ENCODE data around the gene UCHL1.

DNA sequence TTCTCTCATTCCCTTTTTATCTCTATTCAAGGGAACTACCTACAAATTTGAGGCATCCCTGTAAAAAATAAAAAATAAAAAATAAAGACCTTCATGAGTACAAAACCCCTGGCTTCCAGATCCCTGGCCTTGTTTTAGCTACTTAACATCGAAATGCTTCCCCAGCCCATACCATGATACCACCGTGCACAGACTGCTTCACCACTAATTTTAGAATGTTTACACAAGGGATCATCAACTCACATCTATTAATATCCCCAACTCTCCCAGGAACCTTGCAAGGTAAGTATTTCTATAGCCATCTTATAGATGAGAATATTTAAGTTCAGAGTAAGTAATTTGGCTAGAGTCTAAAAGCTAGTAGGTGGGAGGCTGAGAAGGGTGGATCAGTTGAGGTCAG is 51.7 kb downstream of the UCHL1 start:
- no peak for TF ChIP-seq KLF15 (CRISPR knock-in tag; IDR thresholded peaks at IDR 0.05; ENCODE audit: borderline replicate concordance)
- TF ChIP-seq ZNF274 (CRISPR knock-in tag; IDR thresholded peaks at IDR 0.05) = no peak
- TF ChIP-seq, protein P1, sequence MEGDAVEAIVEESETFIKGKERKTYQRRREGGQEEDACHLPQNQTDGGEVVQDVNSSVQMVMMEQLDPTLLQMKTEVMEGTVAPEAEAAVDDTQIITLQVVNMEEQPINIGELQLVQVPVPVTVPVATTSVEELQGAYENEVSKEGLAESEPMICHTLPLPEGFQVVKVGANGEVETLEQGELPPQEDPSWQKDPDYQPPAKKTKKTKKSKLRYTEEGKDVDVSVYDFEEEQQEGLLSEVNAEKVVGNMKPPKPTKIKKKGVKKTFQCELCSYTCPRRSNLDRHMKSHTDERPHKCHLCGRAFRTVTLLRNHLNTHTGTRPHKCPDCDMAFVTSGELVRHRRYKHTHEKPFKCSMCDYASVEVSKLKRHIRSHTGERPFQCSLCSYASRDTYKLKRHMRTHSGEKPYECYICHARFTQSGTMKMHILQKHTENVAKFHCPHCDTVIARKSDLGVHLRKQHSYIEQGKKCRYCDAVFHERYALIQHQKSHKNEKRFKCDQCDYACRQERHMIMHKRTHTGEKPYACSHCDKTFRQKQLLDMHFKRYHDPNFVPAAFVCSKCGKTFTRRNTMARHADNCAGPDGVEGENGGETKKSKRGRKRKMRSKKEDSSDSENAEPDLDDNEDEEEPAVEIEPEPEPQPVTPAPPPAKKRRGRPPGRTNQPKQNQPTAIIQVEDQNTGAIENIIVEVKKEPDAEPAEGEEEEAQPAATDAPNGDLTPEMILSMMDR (CRISPR knock-in tag; IDR thresholded peaks at IDR 0.05) = no peak
- no peak for TF ChIP-seq TCF12 (IDR thresholded peaks at IDR 0.05)
- TF ChIP-seq TCF12 (CRISPR knock-in tag; IDR thresholded peaks at IDR 0.05) = no peak
- TF ChIP-seq, protein P2, sequence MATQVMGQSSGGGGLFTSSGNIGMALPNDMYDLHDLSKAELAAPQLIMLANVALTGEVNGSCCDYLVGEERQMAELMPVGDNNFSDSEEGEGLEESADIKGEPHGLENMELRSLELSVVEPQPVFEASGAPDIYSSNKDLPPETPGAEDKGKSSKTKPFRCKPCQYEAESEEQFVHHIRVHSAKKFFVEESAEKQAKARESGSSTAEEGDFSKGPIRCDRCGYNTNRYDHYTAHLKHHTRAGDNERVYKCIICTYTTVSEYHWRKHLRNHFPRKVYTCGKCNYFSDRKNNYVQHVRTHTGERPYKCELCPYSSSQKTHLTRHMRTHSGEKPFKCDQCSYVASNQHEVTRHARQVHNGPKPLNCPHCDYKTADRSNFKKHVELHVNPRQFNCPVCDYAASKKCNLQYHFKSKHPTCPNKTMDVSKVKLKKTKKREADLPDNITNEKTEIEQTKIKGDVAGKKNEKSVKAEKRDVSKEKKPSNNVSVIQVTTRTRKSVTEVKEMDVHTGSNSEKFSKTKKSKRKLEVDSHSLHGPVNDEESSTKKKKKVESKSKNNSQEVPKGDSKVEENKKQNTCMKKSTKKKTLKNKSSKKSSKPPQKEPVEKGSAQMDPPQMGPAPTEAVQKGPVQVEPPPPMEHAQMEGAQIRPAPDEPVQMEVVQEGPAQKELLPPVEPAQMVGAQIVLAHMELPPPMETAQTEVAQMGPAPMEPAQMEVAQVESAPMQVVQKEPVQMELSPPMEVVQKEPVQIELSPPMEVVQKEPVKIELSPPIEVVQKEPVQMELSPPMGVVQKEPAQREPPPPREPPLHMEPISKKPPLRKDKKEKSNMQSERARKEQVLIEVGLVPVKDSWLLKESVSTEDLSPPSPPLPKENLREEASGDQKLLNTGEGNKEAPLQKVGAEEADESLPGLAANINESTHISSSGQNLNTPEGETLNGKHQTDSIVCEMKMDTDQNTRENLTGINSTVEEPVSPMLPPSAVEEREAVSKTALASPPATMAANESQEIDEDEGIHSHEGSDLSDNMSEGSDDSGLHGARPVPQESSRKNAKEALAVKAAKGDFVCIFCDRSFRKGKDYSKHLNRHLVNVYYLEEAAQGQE (IDR thresholded peaks at IDR 0.05; ENCODE audit: borderline replicate concordance in 1 of 2, low read depth in 1 of 2, low read length in 2 of 2) = no peak
- TF ChIP-seq, protein P3, sequence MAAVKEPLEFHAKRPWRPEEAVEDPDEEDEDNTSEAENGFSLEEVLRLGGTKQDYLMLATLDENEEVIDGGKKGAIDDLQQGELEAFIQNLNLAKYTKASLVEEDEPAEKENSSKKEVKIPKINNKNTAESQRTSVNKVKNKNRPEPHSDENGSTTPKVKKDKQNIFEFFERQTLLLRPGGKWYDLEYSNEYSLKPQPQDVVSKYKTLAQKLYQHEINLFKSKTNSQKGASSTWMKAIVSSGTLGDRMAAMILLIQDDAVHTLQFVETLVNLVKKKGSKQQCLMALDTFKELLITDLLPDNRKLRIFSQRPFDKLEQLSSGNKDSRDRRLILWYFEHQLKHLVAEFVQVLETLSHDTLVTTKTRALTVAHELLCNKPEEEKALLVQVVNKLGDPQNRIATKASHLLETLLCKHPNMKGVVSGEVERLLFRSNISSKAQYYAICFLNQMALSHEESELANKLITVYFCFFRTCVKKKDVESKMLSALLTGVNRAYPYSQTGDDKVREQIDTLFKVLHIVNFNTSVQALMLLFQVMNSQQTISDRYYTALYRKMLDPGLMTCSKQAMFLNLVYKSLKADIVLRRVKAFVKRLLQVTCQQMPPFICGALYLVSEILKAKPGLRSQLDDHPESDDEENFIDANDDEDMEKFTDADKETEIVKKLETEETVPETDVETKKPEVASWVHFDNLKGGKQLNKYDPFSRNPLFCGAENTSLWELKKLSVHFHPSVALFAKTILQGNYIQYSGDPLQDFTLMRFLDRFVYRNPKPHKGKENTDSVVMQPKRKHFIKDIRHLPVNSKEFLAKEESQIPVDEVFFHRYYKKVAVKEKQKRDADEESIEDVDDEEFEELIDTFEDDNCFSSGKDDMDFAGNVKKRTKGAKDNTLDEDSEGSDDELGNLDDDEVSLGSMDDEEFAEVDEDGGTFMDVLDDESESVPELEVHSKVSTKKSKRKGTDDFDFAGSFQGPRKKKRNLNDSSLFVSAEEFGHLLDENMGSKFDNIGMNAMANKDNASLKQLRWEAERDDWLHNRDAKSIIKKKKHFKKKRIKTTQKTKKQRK (IDR thresholded peaks at IDR 0.05; ENCODE audit: low read length) = no peak
- no peak for TF ChIP-seq KDM5A (IDR thresholded peaks at IDR 0.05; ENCODE audit: borderline replicate concordance, low read length)
- no peak for TF ChIP-seq ELF4 (CRISPR knock-in tag; IDR thresholded peaks at IDR 0.05; ENCODE audit: borderline replicate concordance)
- TF ChIP-seq, protein P4, sequence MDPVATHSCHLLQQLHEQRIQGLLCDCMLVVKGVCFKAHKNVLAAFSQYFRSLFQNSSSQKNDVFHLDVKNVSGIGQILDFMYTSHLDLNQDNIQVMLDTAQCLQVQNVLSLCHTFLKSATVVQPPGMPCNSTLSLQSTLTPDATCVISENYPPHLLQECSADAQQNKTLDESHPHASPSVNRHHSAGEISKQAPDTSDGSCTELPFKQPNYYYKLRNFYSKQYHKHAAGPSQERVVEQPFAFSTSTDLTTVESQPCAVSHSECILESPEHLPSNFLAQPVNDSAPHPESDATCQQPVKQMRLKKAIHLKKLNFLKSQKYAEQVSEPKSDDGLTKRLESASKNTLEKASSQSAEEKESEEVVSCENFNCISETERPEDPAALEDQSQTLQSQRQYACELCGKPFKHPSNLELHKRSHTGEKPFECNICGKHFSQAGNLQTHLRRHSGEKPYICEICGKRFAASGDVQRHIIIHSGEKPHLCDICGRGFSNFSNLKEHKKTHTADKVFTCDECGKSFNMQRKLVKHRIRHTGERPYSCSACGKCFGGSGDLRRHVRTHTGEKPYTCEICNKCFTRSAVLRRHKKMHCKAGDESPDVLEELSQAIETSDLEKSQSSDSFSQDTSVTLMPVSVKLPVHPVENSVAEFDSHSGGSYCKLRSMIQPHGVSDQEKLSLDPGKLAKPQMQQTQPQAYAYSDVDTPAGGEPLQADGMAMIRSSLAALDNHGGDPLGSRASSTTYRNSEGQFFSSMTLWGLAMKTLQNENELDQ (CRISPR knock-in tag; IDR thresholded peaks at IDR 0.05; ENCODE audit: borderline replicate concordance) = no peak
- TF ChIP-seq ATAD3A (CRISPR knock-in tag; IDR thresholded peaks at IDR 0.05) = no peak
